ENCODE results near the gene COL6A1.

The COL6A1 gene

GRCh38 chr21:45969921-45970673, 11.5 kb upstream of the COL6A1 start:
- H3K36me3 ChIP-seq (replicated peaks), result no peaks in the 10 kb centered on the region
- no peak for DNase-seq
- TF ChIP-seq CTCF (IDR thresholded peaks at IDR 0.05; ENCODE audit: low read depth, low read length, missing control alignments), result no peak
- no peaks in the 10 kb centered on the region for H3K27me3 ChIP-seq (replicated peaks)
- in situ Hi-C loops (cut with HindIII; ENCODE audit: low pct_ligation_motif_present, low sequenced_read_pairs), result no loop called here
- H3K27ac ChIP-seq, result no peak overlapping the region
- H3K4me3 ChIP-seq (ENCODE audit: low read depth, low read length), result no peak overlapping the region

GRCh38 chr21:45970674-45971615, 10.6 kb upstream of the COL6A1 start:
- no peaks in the 10 kb centered on the region for H3K27me3 ChIP-seq (replicated peaks)
- TF ChIP-seq CTCF (IDR thresholded peaks at IDR 0.05; ENCODE audit: low read depth, low read length, missing control alignments), result peak; percentile 94
- H3K4me3 ChIP-seq (ENCODE audit: low read depth, low read length), result no peak overlapping the region
- no peaks in the 10 kb centered on the region for H3K36me3 ChIP-seq (replicated peaks)
- in situ Hi-C loops (cut with HindIII; ENCODE audit: low pct_ligation_motif_present, low sequenced_read_pairs), result no loop called here
- no peak for DNase-seq
- no peak overlapping the region for H3K27ac ChIP-seq

GRCh38 chr21:45971616-45972352, 9.8 kb upstream of the COL6A1 start:
- TF ChIP-seq CTCF (IDR thresholded peaks at IDR 0.05; ENCODE audit: low read depth, low read length, missing control alignments), result no peak
- Histone ChIP-seq H3K4me3 (ENCODE audit: low read depth, low read length) (no peak overlapping the region), H3K27me3 (replicated peaks) (no peaks in the 10 kb centered on the region), H3K36me3 (replicated peaks) (no peaks in the 10 kb centered on the region), H3K27ac (no peak overlapping the region)
- in situ Hi-C loops (cut with HindIII; ENCODE audit: low pct_ligation_motif_present, low sequenced_read_pairs), result no loop called here
- no peak for DNase-seq

GRCh38 chr21:45972353-45972715, 9.2 kb upstream of the COL6A1 start:
- no peaks in the 10 kb centered on the region for H3K27me3 ChIP-seq (replicated peaks)
- peak overlapping the region; percentile 59 for H3K27ac ChIP-seq
- no peak for TF ChIP-seq CTCF (IDR thresholded peaks at IDR 0.05; ENCODE audit: low read depth, low read length, missing control alignments)
- in situ Hi-C loops (cut with HindIII; ENCODE audit: low pct_ligation_motif_present, low sequenced_read_pairs), result no loop called here
- no peak overlapping the region for H3K4me3 ChIP-seq (ENCODE audit: low read depth, low read length)
- DNase-seq, result no peak
- no peaks in the 10 kb centered on the region for H3K36me3 ChIP-seq (replicated peaks)

- Histone ChIP-seq H3K27ac (peak overlapping the region; percentile 59), H3K27me3 (replicated peaks) (no peaks in the 10 kb centered on the region), H3K4me3 (ENCODE audit: low read depth, low read length) (peak overlapping the region; percentile 48), H3K36me3 (replicated peaks) (no peaks in the 10 kb centered on the region)
- in situ Hi-C loops (cut with HindIII; ENCODE audit: low pct_ligation_motif_present, low sequenced_read_pairs), result no loop called here
- no peak for TF ChIP-seq CTCF (IDR thresholded peaks at IDR 0.05; ENCODE audit: low read depth, low read length, missing control alignments)
- peak; percentile 70 for DNase-seq
Observed at GRCh38 chr21:45972716-45973474, 8.7 kb upstream of the COL6A1 start.

All from brain microvascular endothelial cell (primary cell).